NCI-H2107 treated with DMSO at 0.1 percent for 48 hours (cell line): ENCODE data around the gene RARRES2.

Experiments
- DNase-seq: peaks from one replicate; lab custom pipeline; 2025; ENCODE audit not compliant: unreplicated experiment; lab: John Stamatoyannopoulos, UW

RARRES2 gene

DNA sequence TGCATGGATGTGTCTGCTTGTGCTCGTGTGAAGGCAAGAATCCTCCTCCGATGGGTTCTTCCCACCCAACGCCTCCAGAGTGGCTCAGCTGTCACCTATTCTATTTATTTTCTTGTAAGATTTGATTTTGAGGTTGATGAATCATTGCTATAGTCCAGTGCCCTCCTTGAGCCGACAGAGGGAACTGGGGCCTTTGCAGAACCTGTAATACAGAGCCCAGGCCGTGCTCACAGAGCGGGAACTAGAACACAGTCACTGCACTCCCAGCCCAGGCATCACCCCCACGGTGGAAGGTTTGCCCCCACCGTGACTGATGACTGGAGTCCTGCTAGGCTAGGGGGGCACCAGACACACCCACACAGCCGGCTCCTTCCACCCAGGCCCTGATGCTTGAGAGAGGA lies 2.0 kb downstream of the RARRES2 start:
- DNase-seq = no peak

DNA sequence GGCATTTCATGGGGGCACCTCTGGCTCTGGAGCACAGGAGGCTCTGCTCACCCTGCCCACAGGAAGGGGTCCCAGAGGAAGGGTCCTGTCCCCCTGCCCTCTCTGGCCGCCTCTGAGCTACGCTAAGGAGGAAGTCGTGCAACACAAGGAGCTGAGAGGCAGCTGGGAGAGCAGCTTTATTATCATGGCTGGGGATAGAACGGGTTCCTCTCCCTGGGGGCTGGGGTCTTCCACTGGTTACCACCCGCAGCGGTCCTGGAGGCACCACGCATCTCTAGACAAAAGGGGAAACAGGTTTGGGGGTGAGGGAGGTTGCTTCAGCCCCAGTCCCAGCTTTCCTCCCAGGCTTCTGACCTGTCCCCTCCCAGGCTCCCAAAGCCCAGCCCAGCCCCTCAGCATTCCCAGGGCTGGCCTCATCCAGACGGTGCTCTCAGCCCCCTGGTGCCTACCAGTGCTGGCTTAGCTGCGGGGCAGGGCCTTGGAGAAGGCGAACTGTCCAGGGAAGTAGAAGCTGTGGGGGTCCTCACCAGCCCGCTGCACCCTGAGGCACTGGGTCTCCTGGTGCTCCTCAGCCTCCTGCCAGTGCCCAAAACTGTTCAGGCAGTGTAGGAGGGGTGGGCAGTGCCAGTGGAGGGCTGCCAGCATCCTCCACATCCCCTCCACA lies 3.1 kb downstream of the RARRES2 start:
- DNase-seq = no peak

DNA sequence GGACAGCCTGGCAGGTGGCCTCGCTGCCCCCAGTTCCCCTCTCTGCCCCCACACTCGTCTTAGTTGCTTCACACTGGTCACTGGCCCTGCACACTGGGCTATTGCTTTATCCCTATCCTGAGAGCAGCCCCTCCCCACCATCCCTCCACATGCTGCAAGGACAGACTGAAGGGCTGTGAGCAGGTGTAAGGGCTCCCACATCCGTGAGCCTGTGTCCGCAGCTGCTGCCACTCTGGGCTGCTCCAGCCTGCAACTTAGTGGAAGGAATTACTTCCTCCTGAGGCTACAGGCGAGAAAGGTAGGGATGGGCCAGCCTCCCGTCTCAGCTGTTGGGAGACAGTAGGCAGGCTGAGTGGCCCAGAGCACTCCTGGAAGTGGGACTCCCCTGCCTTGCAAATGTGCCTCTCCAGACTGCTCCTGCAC lies 3.8 kb downstream of the RARRES2 start:
- DNase-seq = no peak

- no peak for DNase-seq
Observed at GRCh38 chr7:150337179-150337578, 4.2 kb downstream of the RARRES2 start.

DNA sequence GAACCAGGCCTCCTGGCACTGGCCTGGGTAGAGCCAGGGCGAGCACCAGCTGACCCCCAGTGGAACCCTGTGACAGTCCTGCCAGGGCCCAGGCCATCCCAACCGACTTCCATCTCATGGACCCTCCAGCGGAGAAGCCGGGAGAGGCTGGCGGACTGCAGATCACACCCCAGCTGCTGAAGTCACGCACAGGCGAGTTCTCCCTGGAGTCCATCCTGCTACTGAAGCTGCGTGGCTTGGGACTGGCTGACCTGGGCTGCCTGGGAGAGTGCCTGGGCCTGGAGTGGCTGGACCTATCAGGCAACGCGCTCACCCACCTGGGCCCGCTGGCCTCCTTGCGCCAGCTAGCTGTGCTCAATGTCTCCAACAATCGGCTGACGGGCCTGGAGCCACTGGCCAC lies 4.7 kb downstream of the RARRES2 start:
- no peak for DNase-seq

- DNase-seq = no peak
Observed at GRCh38 chr7:150335774-150336112, 5.7 kb downstream of the RARRES2 start.

GRCh38 chr7:150335108-150335773 lies 6.2 kb downstream of the RARRES2 start:
- no peak for DNase-seq

- no peak for DNase-seq
Observed at GRCh38 chr7:150334108-150334507, 7.3 kb downstream of the RARRES2 start.

DNA sequence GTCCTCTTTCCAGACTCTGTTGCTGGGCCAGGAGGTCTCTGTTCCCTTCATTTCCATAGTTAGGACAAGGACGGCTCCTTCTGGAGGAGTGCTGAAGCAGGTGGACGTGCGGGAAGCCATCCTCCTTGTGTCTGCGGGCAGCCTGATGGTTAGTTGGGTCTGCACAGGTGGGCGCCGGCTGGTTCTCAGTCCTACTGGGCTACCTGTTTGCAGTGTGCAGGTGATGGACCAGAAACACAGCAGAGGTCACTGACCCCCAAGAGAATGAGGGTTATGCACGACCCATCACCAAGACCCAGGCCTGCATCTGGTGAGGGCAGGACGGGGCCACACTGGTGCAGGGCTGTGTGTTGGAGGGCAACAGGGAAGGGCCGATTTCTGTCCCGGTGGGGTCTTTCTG lies 7.8 kb downstream of the RARRES2 start:
- DNase-seq = no peak

DNA sequence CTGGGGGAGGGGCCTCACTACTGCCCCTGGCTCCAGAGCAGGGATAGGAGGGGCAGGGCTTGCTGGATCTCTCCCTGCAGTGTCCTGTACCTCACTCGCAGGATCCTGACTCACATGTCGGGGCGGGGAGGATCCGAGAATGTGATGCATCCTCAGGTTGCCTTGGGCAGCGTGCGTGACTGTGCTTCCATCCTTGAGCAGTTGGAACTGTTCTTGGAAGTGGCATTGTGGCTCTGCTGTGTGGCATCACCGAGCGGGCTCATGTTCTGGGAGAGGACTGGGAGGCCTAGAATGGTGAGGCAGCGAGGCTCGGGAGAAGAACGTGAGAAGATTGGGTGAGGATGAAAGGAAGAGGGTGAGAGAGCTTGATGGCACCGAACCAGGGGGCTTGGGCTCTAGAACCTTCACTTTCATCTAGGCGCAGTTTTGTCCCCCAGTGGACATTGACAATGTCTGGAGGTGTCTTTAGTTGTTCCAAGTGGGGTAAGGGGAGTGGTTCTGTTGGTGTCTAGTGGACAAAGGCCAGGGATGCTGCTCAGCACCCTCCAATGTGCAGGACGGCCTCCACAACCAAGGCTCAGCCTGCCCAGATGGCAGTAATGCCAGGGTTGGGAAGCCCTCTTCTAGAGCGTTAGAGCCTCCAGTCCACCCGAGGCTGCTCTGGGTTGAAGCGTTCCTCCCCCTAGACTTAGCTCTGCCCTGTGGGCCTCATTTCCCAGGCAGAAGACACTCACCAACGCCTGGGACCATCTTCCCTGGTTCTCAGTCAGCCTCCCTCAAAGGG lies 8.4 kb downstream of the RARRES2 start:
- DNase-seq = no peak

- no peak for DNase-seq
Observed at GRCh38 chr7:150330211-150330885, 11.1 kb downstream of the RARRES2 start.

DNA sequence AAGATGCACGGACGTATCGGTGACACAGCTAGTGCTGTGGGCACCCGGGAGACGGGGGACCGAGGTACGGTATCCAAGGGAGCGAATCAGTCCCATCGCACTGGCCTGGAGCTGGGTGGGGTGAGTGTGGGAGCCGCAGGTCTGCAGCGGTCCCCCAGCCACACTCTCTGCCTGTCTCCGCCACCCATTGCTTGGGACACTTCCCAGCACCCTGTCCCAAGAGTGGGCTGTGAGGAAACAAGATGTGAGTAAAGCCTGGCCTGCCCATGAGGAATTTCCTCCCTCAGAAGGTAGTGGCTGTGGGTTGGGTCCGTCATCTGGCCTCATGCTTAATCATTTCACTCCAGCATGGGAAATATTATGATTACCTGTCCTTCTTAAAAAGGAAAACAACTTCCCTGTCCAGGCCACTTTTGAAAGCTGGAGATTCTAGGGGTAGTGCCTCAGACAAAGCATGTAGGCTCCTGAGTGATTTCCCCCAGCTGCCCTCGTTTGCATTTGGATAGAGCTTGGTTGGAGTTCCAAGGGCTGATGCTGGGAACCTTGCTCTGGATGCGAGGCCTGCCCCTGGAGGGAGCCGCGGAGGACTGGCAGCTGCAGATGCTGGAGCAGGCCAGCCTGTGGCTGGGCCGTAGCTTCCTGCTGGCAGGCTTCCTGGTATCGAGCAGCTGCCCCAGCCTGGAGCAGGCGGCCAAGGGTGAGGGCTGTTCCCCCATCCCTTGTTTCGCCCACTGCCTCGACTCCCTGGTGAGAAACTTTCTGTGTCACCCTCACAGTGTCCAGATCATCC lies 11.9 kb downstream of the RARRES2 start:
- no peak for DNase-seq

DNA sequence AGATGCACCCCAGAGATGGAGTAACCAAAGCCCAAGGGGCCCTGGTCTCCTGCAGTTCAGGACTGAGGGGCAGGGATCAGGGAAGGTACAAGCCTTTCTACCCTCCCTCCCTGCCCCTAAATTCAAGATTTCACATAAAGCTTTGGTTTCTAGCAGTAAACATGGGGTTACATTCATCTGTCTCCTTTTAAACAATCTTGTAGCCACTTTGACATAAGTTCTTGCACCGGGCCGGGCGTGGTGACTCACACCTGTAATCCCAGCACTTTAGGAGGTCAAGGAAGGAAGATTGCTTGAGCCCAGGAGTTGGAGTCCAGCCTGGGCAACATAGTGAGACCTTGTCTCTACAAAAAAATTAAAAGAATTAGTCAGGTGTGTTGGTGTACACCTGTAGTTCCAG lies 14.1 kb downstream of the RARRES2 start:
- no peak for DNase-seq

- DNase-seq = no peak
Observed at GRCh38 chr7:150326657-150327268, 14.7 kb downstream of the RARRES2 start.

- no peak for DNase-seq
Observed at GRCh38 chr7:150325901-150326300, 15.5 kb downstream of the RARRES2 start.

DNA sequence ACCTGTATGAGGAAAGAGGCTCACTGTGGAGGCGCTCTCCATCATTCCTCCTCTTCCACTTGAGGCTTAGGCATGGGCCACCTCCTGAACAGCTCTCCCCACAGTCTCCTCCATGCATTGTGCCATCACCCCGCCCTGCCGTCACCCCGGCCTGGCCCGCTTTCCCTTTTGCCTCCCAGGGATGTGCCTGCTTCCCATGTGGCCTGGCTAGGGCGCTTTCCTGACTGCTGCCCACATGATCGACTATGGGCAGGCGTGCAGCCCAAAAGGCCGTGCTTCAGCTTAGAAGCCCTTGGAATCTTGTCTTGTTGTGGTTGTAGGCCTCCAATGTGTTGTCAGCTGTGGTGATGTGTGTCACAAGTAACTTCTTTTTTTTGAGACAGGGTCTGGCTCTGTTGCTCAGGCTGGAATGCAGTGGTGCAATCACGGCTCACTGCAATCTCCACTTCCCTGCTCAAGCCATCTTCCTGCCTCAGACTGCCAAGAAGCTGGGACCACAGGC lies 16.3 kb downstream of the RARRES2 start:
- no peak for DNase-seq

- DNase-seq = peak; percentile 34
Observed at GRCh38 chr7:150324373-150324961, 17.0 kb downstream of the RARRES2 start.

GRCh38 chr7:150323682-150324372 lies 17.6 kb downstream of the RARRES2 start:
- DNase-seq = peak; percentile 58
